NOMO-1 (cell line): ENCODE measurements around the gene PTEN.
A peak's percentile ranks its signal among the peaks of the same experiment; 100 is the strongest.

Experiments used
- DNase-seq, 2 experiments: peaks; one replicate each; lab custom pipeline; 2025; ENCODE audit not compliant: unreplicated experiment in 2 of 2; lab: John Stamatoyannopoulos, UW

Gene PTEN

GRCh38 chr10:87915989-87916388, 52.6 kb downstream of the PTEN start:
- DNase-seq = no peak

GRCh38 chr10:87916515-87916914, 53.1 kb downstream of the PTEN start:
- DNase-seq = no peak

GRCh38 chr10:87918254-87918859, 54.9 kb downstream of the PTEN start:
- DNase-seq = no peak

- no peak for DNase-seq
Measured at GRCh38 chr10:87920538-87920937, 57.1 kb downstream of the PTEN start.

- DNase-seq = no peak
Measured at GRCh38 chr10:87921931-87922688, 58.7 kb downstream of the PTEN start.

GRCh38 chr10:87923233-87923632, 59.8 kb downstream of the PTEN start:
- DNase-seq = no peak

- DNase-seq = no peak
Measured at GRCh38 chr10:87925570-87925969, 62.1 kb downstream of the PTEN start.

- DNase-seq = no peak
Measured at GRCh38 chr10:87927091-87927490, 63.7 kb downstream of the PTEN start.

GRCh38 chr10:87928996-87929395, 65.6 kb downstream of the PTEN start:
- DNase-seq = no peak

- no peak for DNase-seq
Measured at GRCh38 chr10:87930141-87930540, 66.7 kb downstream of the PTEN start.

GRCh38 chr10:87930934-87931835, 67.8 kb downstream of the PTEN start:
- no peak for DNase-seq

- DNase-seq = no peak
Measured at GRCh38 chr10:87931836-87932230, 68.4 kb downstream of the PTEN start.

GRCh38 chr10:87935290-87936141, 72.1 kb downstream of the PTEN start:
- DNase-seq = no peak

GRCh38 chr10:87940210-87940609, 76.8 kb downstream of the PTEN start:
- DNase-seq = no peak

- peak in 1 of 2 experiments; percentile 39 for DNase-seq
Measured at GRCh38 chr10:87942884-87943527, 79.6 kb downstream of the PTEN start.

GRCh38 chr10:87945984-87946383, 82.6 kb downstream of the PTEN start:
- DNase-seq = no peak

GRCh38 chr10:87952612-87953011, 89.2 kb downstream of the PTEN start:
- DNase-seq = no peak

- no peak for DNase-seq
Measured at GRCh38 chr10:87956055-87956454, 92.6 kb downstream of the PTEN start.

GRCh38 chr10:87957702-87958101, 94.3 kb downstream of the PTEN start:
- no peak for DNase-seq

- no peak for DNase-seq
Measured at GRCh38 chr10:87960230-87960629, 96.8 kb downstream of the PTEN start.
